T-cell (primary cell): ENCODE measurements around the gene OTUD1. TPM values are rescaled to one million over a fixed set of nuclear protein-coding genes. Genes with fewer than 3 reads are reported as not detected.

Experiments
- ATAC-seq, 4 experiments: fragments of 200-7000 bp in 3 of 4; fragments of 150-1000 bp in 1 of 4; cut with Tn5 transposase; replicated peaks in 1 of 4; 1 replicate in 3 of 4; 2 replicates in 1 of 4; pipeline ENCODE4 v1.10.0; 2021; ENCODE audit warnings: moderate library complexity in 3 of 4, mild to moderate bottlenecking in 2 of 4, moderate number of reproducible peaks in 1 of 4
- CTCF ChIA-PET, 2 donors: fragments of 300-600 bp; sonication (Branson Sonifier 250); formaldehyde crosslinking; loops; one replicate each; lab custom pipeline; 2022; ENCODE audit warnings: antibody characterized with exemption in 2 of 2; lab: Charles Lee
- POLR2A ChIA-PET, 2 donors: fragments of 300-600 bp; sonication (Branson Sonifier 250); formaldehyde crosslinking; loops; one replicate each; lab custom pipeline; 2022; ENCODE audit warnings: antibody characterized with exemption in 2 of 2; lab: Charles Lee
- DNase-seq, 35 experiments: peaks; one replicate each; pipeline versions ENCODE4 v3.0.0 to v3.0.0-alpha.2; 2013 to 2023
- H3K27ac ChIP-seq: one replicate; pipeline ENCODE4 v1.5.1; 2013; ENCODE audit warnings: low read length
- H3K27me3 ChIP-seq, 2 experiments: replicated peaks in 1 of 2; 1 replicate in 1 of 2; 2 replicates in 1 of 2; pipeline versions ENCODE4 v1.6.1 to v1.7.0; 2013; ENCODE audit warnings: low read length in 1 of 2, mixed read lengths in 1 of 2; ENCODE audit not compliant: control insufficient read depth in 2 of 2, insufficient read depth in 2 of 2; ENCODE audit errors: extremely low read depth in 1 of 2
- H3K36me3 ChIP-seq, 2 donors: 1 replicate in 1 of 2; 2 replicates in 1 of 2; pipeline versions ENCODE4 v1.6.1 to v1.7.0; 2013; ENCODE audit warnings: low read length in 1 of 2; ENCODE audit not compliant: control insufficient read depth in 2 of 2, insufficient read depth in 1 of 2; ENCODE audit errors: extremely low read depth in 1 of 2
- H3K4me1 ChIP-seq, 2 experiments: 1 replicate in 1 of 2; 2 replicates in 1 of 2; pipeline versions ENCODE4 v1.6.1 to v1.7.0; 2013; ENCODE audit warnings: low read length in 2 of 2, mixed read lengths in 1 of 2; ENCODE audit not compliant: insufficient read depth in 2 of 2, control insufficient read depth in 1 of 2; ENCODE audit errors: extremely low read depth in 1 of 2
- H3K4me3 ChIP-seq, 2 donors: 1 replicate in 1 of 2; 2 replicates in 1 of 2; pipeline versions ENCODE4 v1.5.1 to v1.7.0; 2013; ENCODE audit warnings: mild to moderate bottlenecking in 2 of 2, low read length in 1 of 2, moderate library complexity in 1 of 2; ENCODE audit not compliant: control insufficient read depth in 1 of 2; ENCODE audit errors: extremely low read depth in 1 of 2
- H3K9me3 ChIP-seq: 2 replicates; pipeline ENCODE4 v1.7.0; 2013
- H3K27ac Mint-ChIP-seq, 2 donors: one replicate each; pipeline ENCODE4 v1.8.0; 2020 to 2021; ENCODE audit warnings: mild to moderate bottlenecking in 2 of 2, mixed read lengths in 2 of 2
- H3K27me3 Mint-ChIP-seq, 2 donors: one replicate each; pipeline ENCODE4 v1.8.0; 2021 to 2022; ENCODE audit warnings: mixed read lengths in 2 of 2
- H3K36me3 Mint-ChIP-seq: one replicate; pipeline ENCODE4 v1.8.0; 2021; ENCODE audit warnings: mixed read lengths
- H3K4me1 Mint-ChIP-seq, 3 donors: one replicate each; pipeline ENCODE4 v1.8.0; 2020 to 2022; ENCODE audit warnings: mixed read lengths in 3 of 3, mild to moderate bottlenecking in 1 of 3
- H3K4me3 Mint-ChIP-seq, 3 donors: one replicate each; pipeline ENCODE4 v1.8.0; 2020 to 2022; ENCODE audit warnings: mild to moderate bottlenecking in 3 of 3, mixed read lengths in 3 of 3, moderate library complexity in 3 of 3
- H3K9me3 Mint-ChIP-seq, 3 donors: one replicate each; pipeline ENCODE4 v1.8.0; 2020 to 2022; ENCODE audit warnings: mixed read lengths in 3 of 3
- WGBS: methylation state at CpG from one replicate; pipeline ENCODE4 v1.1.5; 2013; ENCODE audit warnings: missing lambda C conversion rate; ENCODE audit not compliant: insufficient coverage; 5-methylcytosine and 5-hydroxymethylcytosine counted together
- total RNA-seq, 35 experiments: library from RNA in 6 of 35; stranded (reverse) in 6 of 35; fragments of 120-200 nt in 1 of 35; gene quantifications; one replicate each; pipeline versions ENCODE4 v1.2.1 to v1.2.4 and lab custom pipeline; 2013 to 2026

Gene OTUD1
- total RNA-seq, 5 donors from 2014 or later (not counting 1 experiment from before 2014, with no cell fraction given) = 23.0 to 55.8 (median 28.5) TPM

GRCh38 chr10:23432639-23433038 lies 6.2 kb upstream of the OTUD1 start:
- Histone ChIP-seq H3K27ac (no peak overlapping the region), H3K27me3 (no peaks in the 10 kb centered on the region), H3K4me3 (no peak overlapping the region), H3K36me3 (no peaks in the 10 kb centered on the region), H3K9me3 (no peaks in the 10 kb centered on the region), H3K4me1 (no peaks in the 10 kb centered on the region)
- Mint-ChIP-seq H3K9me3 (no peaks in the 10 kb centered on the region), H3K27me3 (peaks cover 2 to 3% of the 10 kb centered on the region in 2 donors), H3K4me1 (no peaks in the 10 kb centered on the region), H3K36me3 (no peaks in the 10 kb centered on the region), H3K4me3 (no peak overlapping the region), H3K27ac (no peak overlapping the region)
- ChIA-PET CTCF (no interaction called here), POLR2A (interaction anchor here in 1 of 2 donors (0.6 kb wide), 1 partner anchor 735 kb away, joined by 3 read pairs; no protein-coding TSS in a partner anchor)
- ATAC-seq = no peak
- WGBS = 80% methylated on average over 2 of the region's 3 CpGs
- no peak for DNase-seq

- H3K27ac ChIP-seq = no peak overlapping the region
Measured at GRCh38 chr10:23433701-23434100, 5.2 kb upstream of the OTUD1 start.

GRCh38 chr10:23435378-23435777 lies 3.5 kb upstream of the OTUD1 start:
- peaks cover 7 to 11% (median 10%) of the 10 kb centered on the region in 3 donors for H3K4me1 Mint-ChIP-seq
- no peak overlapping the region for H3K4me3 ChIP-seq
- DNase-seq (no peak), ATAC-seq (no peak)
- H3K9me3 ChIP-seq = no peaks in the 10 kb centered on the region
- H3K36me3 ChIP-seq = no peaks in the 10 kb centered on the region
- peaks cover 0 to 11% of the 10 kb centered on the region in 2 experiments for H3K4me1 ChIP-seq
- no peaks in the 10 kb centered on the region for H3K9me3 Mint-ChIP-seq
- peaks cover 2 to 3% of the 10 kb centered on the region in 2 donors for H3K27me3 Mint-ChIP-seq
- H3K27ac ChIP-seq = no peak overlapping the region
- H3K4me3 Mint-ChIP-seq = no peak overlapping the region
- POLR2A ChIA-PET = no interaction called here
- H3K27me3 ChIP-seq = no peaks in the 10 kb centered on the region
- no CpG with 5 or more reads among the region's 1 CpG for WGBS
- H3K27ac Mint-ChIP-seq = no peak overlapping the region
- H3K36me3 Mint-ChIP-seq = peaks cover under 1% of the 10 kb centered on the region
- CTCF ChIA-PET = no interaction called here

More at GRCh38 chr10:23433701-23434100, 5.2 kb upstream of the OTUD1 start:
- DNase-seq = no peak
- Mint-ChIP-seq H3K4me1 (peaks cover 6 to 8% (median 8%) of the 10 kb centered on the region in 3 donors), H3K27ac (no peak overlapping the region), H3K36me3 (no peaks in the 10 kb centered on the region), H3K9me3 (no peaks in the 10 kb centered on the region), H3K27me3 (peaks cover 2 to 3% of the 10 kb centered on the region in 2 donors), H3K4me3 (no peak overlapping the region)
- ChIA-PET CTCF (interaction anchor here in 1 of 2 donors (0.7 kb wide), 1 partner anchor 14 kb away, joined by 5 read pairs; no protein-coding TSS in a partner anchor), POLR2A (interaction anchor here in 1 of 2 donors (0.7 kb wide), 1 partner anchor 1174 kb away, joined by 3 read pairs; no protein-coding TSS in a partner anchor)
- no peak for ATAC-seq
- Histone ChIP-seq H3K27me3 (no peaks in the 10 kb centered on the region), H3K4me1 (peaks cover 0 to 8% of the 10 kb centered on the region in 2 experiments), H3K9me3 (no peaks in the 10 kb centered on the region), H3K36me3 (no peaks in the 10 kb centered on the region), H3K4me3 (no peak overlapping the region)
- WGBS = no CpG with 5 or more reads among the region's 2 CpGs

- peaks cover 2 to 3% of the 10 kb centered on the region in 2 donors for H3K27me3 Mint-ChIP-seq
- CTCF ChIA-PET = interaction anchor here in 1 of 2 donors (0.5 kb wide), 1 partner anchor 343 kb away, joined by 4 read pairs; no protein-coding TSS in a partner anchor
- H3K27ac Mint-ChIP-seq = peak overlapping the region; percentile 46 to 84
- ATAC-seq (no peak), DNase-seq (no peak)
- WGBS = 100% methylated on average over 1 of the region's 4 CpGs
- peaks cover 6% of the 10 kb centered on the region for H3K36me3 Mint-ChIP-seq
- no peak overlapping the region for H3K4me3 Mint-ChIP-seq
- H3K4me3 ChIP-seq = no peak overlapping the region
- H3K4me1 Mint-ChIP-seq = peaks cover 23 to 27% (median 26%) of the 10 kb centered on the region in 3 donors
- no peaks in the 10 kb centered on the region for H3K9me3 Mint-ChIP-seq
- H3K36me3 ChIP-seq = no peaks in the 10 kb centered on the region
- H3K27ac ChIP-seq = no peak overlapping the region
- POLR2A ChIA-PET = no interaction called here
- H3K9me3 ChIP-seq = no peaks in the 10 kb centered on the region
- H3K4me1 ChIP-seq = peaks cover 10 to 14% of the 10 kb centered on the region in 2 experiments
- no peaks in the 10 kb centered on the region for H3K27me3 ChIP-seq
Measured at GRCh38 chr10:23436983-23437382, 1.9 kb upstream of the OTUD1 start.

- peaks cover 12 to 18% of the 10 kb centered on the region in 2 experiments for H3K4me1 ChIP-seq
- no peaks in the 10 kb centered on the region for H3K27me3 ChIP-seq
Measured at GRCh38 chr10:23437963-23438546, 820 bp upstream of the OTUD1 start.

GRCh38 chr10:23439452-23439960 lies 631 bp downstream of the OTUD1 start:
- Histone ChIP-seq H3K4me1 (peaks cover 12 to 25% of the 10 kb centered on the region in 2 experiments), H3K4me3 (peak overlapping the region; percentile 68 to 70), H3K36me3 (peaks cover 0 to 3% of the 10 kb centered on the region in 2 donors), H3K9me3 (no peaks in the 10 kb centered on the region), H3K27me3 (no peaks in the 10 kb centered on the region), H3K27ac (peak overlapping the region; percentile 47)
- POLR2A ChIA-PET = interaction anchor here in 1 of 2 donors (0.8 kb wide), 1 partner anchor 8 kb away, joined by 3 read pairs; no protein-coding TSS in a partner anchor
- Mint-ChIP-seq H3K27me3 (no peaks in the 10 kb centered on the region), H3K36me3 (peaks cover 16% of the 10 kb centered on the region), H3K4me3 (peak overlapping the region; percentile 39 to 89 (median 50)), H3K9me3 (no peaks in the 10 kb centered on the region), H3K27ac (peak overlapping the region in 1 of 2 donors; percentile 28), H3K4me1 (peaks cover 43 to 44% (median 44%) of the 10 kb centered on the region in 3 donors)
- CTCF ChIA-PET = no interaction called here
- peak; percentile 14 to 43 (median 28) for ATAC-seq
- under 1% methylated on average over 80 of the region's 80 CpGs for WGBS
- DNase-seq = peak in 7 of 35 experiments; percentile 9 to 38 (median 25)

More at GRCh38 chr10:23437963-23438546, 820 bp upstream of the OTUD1 start:
- H3K27ac ChIP-seq = peak overlapping the region; percentile 76
- no peaks in the 10 kb centered on the region for H3K36me3 ChIP-seq
- POLR2A ChIA-PET = no interaction called here
- peak overlapping the region in 1 of 2 donors; percentile 61 for H3K4me3 ChIP-seq
- CTCF ChIA-PET = interaction anchor here in 1 of 2 donors (1.3 kb wide), 1 partner anchor 62 kb away, joined by 3 read pairs; no protein-coding TSS in a partner anchor
- Mint-ChIP-seq H3K36me3 (peaks cover 13% of the 10 kb centered on the region), H3K27ac (peak overlapping the region; percentile 84 to 91), H3K4me3 (peak overlapping the region; percentile 76 to 86 (median 78)), H3K27me3 (no peaks in the 10 kb centered on the region), H3K9me3 (no peaks in the 10 kb centered on the region), H3K4me1 (peaks cover 34 to 37% (median 37%) of the 10 kb centered on the region in 3 donors)
- no peak for ATAC-seq
- DNase-seq = peak in 1 of 35 experiments; percentile 10
- WGBS = 95% methylated on average over 10 of the region's 20 CpGs
- H3K9me3 ChIP-seq = no peaks in the 10 kb centered on the region
